NCI-H1930 (cell line): ENCODE measurements around the gene C5orf63.
"Not testable (repeated sequence)": the region's sequence is repeated elsewhere in the genome, so short reads cannot be mapped to it uniquely, and the experiment has no call there.

ENCODE experiments used
- DNase-seq, 2 experiments: peaks; one replicate each; lab custom pipeline; 2025; lab: John Stamatoyannopoulos, UW

The C5orf63 gene

DNA sequence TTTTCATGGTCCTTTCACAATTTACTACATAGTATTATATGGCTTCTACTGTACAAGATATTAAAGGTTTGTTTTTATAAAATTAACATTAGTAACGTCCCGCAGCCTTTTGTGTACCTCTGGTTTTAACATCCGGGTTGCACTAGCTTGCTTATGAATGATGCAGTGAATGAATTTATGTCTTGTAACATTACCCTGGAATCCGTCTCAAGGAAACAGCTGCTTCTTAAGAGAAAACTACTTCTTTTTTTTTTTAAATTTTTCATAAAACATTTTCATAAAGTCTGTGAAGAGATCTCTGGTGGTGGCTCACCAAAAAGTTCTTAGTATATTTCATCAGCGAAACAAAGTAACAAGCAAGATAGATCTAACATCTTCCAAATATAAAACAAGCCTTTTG is 66.6 kb downstream of the C5orf63 start:
- DNase-seq, result no peak

DNA sequence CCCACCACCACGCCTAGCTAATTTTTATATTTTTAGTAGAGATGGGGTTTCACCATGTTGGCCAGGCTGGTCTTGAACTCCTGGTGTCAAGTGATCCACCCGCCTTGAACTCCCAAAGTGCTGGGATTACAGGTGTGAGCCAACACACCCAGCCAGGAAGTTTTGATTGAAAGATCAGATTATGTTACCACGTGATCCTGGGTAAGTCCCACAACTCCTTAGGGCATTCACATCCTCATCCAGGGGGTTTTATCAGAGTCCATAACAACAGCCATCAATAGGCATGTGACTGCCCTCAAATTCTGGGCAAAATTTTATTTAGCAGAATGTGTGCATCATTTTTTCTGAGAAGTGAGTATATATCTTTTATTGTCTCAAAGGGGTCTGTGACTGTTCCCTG is 68.0 kb downstream of the C5orf63 start:
- not testable (repeated sequence) for DNase-seq

DNA sequence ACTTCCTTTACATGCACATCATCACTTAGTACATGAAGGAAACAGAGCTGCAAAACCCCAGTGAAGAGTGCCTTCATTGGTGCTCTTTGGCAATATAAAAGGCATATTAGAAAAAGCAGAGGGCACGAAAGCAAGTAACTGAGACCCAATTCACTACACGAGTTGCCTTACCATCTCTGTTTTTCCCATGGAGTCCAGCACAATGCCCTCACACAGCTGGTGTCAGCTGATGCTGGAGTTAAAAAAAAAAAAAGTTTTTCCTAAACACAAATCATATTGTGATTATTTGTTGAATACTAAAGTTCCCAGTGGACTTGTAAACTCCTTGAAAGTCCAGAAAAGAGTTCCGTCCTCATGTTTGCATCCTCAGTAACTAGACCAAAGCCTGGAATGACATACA is 68.6 kb downstream of the C5orf63 start:
- DNase-seq, result no peak

DNA sequence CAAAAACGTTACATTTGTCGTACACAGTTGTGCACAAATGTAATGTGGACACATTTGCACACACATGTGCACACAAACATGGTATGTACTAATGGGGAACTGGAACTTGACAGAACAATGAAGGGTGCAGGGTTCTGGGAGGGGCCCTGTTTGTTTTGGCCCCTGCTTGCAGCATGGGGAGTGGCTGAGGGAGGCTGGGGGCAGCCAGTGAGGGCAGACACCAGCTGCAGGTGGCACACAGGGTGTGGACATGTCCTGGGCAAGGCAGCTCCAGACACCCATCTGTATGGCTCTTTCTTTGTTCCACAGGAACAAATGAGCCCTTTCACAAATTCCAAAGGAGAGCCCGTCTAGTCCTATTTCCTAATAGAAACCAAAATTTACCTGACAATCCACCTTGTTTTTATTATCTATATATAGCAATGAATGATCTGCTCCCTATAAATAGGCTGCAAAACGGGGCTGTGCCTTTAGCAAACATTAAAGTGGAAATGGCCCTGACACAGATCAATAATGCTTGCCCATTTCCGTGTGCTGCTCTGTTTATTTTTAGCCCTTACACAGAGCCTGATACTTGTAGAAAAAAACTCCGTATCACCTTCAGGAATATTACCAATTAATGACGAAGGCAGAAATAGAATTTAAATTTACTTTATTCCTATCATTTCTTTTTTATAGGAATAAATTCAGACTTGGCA is 69.4 kb downstream of the C5orf63 start:
- DNase-seq, result no peak

DNA sequence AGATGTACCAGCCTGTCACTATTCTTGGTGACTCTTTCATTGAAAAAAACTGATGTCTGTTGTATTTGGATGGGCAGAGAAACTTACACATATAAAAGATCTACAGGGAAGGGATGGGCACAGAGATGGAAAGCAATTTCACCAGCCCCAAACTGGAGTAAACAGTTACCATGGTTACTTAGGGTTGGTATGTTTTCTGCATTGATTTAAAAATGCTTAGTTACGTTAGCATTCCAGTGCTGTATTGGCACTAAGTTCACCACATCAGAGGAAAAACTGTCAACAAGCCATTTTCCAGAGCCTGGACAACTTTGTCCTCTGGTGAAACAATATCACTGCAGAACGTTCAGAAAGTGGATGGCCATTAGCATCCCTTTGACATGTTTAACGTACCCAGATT is 70.9 kb downstream of the C5orf63 start:
- no peak for DNase-seq

DNA sequence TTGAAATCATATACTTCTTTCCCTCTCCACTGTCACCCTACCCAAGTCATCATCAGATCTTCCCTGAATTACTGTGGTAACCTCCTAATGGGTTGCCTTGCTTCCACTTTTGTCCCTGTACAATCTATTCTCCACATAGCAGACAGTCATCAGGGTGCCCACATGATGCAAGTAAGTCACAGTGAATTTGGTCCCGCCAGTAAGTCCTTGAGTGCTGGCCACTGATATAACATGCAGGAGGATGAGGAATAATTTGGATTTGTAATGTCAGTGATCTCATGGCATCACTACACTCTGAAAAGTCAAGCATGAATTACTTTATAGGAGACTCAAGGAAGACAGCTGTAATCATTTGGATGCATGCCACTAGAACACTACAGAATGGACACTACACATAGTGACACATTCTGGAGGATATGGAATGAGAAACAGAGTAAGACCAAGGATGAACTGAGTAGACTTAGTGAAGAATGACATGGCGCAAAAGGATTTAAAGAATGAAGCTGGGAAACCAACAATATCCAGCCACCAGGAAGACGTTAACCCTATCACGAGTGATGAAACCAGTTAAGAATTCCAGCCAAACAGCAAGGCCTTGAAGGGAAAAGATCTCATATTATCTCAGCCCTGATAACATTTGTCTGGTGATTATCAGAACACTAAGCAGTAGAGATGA is 71.5 kb downstream of the C5orf63 start:
- DNase-seq, result no peak
